Activated T-helper 2 cell treated with anti-CD3 and anti-CD28 coated beads, Interferon-gamma antibody, Interleukin-2, Interleukin-4, amounts not matched to agents 10 μg/mL and 5 μg/mL and 100 μg/mL, durations not matched to agents 14 hours and 24 hours and 36 hours (primary cell): Measurements from ENCODE around the gene HPS5. TPM values are rescaled to one million over a fixed set of nuclear protein-coding genes. Genes with fewer than 3 reads are reported as not detected.

Experiments used
- DNase-seq: peaks from one replicate; pipeline ENCODE4 v3.0.0; 2021; ENCODE audit warnings: low spot score
- H3K27ac Mint-ChIP-seq: one replicate; pipeline ENCODE4 v1.8.0; 2021; ENCODE audit warnings: mixed read lengths
- H3K27me3 Mint-ChIP-seq: one replicate; pipeline ENCODE4 v1.8.0; 2021; ENCODE audit warnings: low read depth, mixed read lengths
- H3K36me3 Mint-ChIP-seq: one replicate; pipeline ENCODE4 v1.8.0; 2021; ENCODE audit warnings: low read depth, mixed read lengths
- H3K4me1 Mint-ChIP-seq: one replicate; pipeline ENCODE4 v1.8.0; 2021; ENCODE audit warnings: low read depth, mixed read lengths
- H3K4me3 Mint-ChIP-seq: one replicate; pipeline ENCODE4 v1.8.0; 2021; ENCODE audit warnings: low read depth, mild to moderate bottlenecking, moderate library complexity, mixed read lengths
- H3K9me3 Mint-ChIP-seq: one replicate; pipeline ENCODE4 v1.8.0; 2021; ENCODE audit warnings: mixed read lengths
- intact Hi-C: fragments of 100-400 bp; cut with micrococcal nuclease; formaldehyde crosslinking; loops from one replicate; pipeline ENCODE4 v1.15.1; 2023
- total RNA-seq: library from RNA; stranded (reverse); gene quantifications from 2 replicates; pipeline ENCODE4 v1.2.3, GENCODE V29; 2022

HPS5 gene
- total RNA-seq, 1 donor from 2014 or later = 33.3 TPM

GRCh38 chr11:18239655-18240054 is 82.3 kb downstream of the HPS5 start:
- Mint-ChIP-seq H3K4me3 (no peak overlapping the region), H3K27me3 (peaks cover 61% of the 10 kb centered on the region), H3K36me3 (no peaks in the 10 kb centered on the region), H3K27ac (no peak overlapping the region), H3K9me3 (no peaks in the 10 kb centered on the region), H3K4me1 (peaks cover 10% of the 10 kb centered on the region)
- intact Hi-C loops = loop anchor here (5.0 to 10.0 kb wide), 3 partner anchors 158 to 495 kb away; partner anchors contain the start of gene TSG101
- no peak for DNase-seq

- peaks cover 63% of the 10 kb centered on the region for H3K27me3 Mint-ChIP-seq
- H3K4me1 Mint-ChIP-seq = peaks cover 1% of the 10 kb centered on the region
- intact Hi-C loops = no loop called here
- no peaks in the 10 kb centered on the region for H3K36me3 Mint-ChIP-seq
- no peak within 1 kb of the TSS for H3K4me3 Mint-ChIP-seq
- DNase-seq = no peak
- H3K27ac Mint-ChIP-seq = no peak within 1 kb of the TSS
- no peaks in the 10 kb centered on the region for H3K9me3 Mint-ChIP-seq
These were observed 85.1 kb downstream of the HPS5 start, which contains the start of gene SAA4 for GRCh38 chr11:18236664-18237356. Gene SAA4, minus strand, starts transcription at chr11:18236802. Its CDS starts 876 bp downstream, at chr11:18235926.

- no peaks in the 10 kb centered on the region for H3K9me3 Mint-ChIP-seq
- peaks cover 1% of the 10 kb centered on the region for H3K4me1 Mint-ChIP-seq
- no peak overlapping the region for H3K4me3 Mint-ChIP-seq
- intact Hi-C loops = no loop called here
- peaks cover 54% of the 10 kb centered on the region for H3K27me3 Mint-ChIP-seq
- no peak overlapping the region for H3K27ac Mint-ChIP-seq
- H3K36me3 Mint-ChIP-seq = no peaks in the 10 kb centered on the region
- no peak for DNase-seq
These were observed 86.3 kb downstream of the HPS5 start for GRCh38 chr11:18235394-18236334.

- DNase-seq = no peak
- Mint-ChIP-seq H3K36me3 (no peaks in the 10 kb centered on the region), H3K27ac (no peak overlapping the region), H3K27me3 (peaks cover 42% of the 10 kb centered on the region), H3K4me1 (peaks cover 1% of the 10 kb centered on the region), H3K4me3 (no peak overlapping the region), H3K9me3 (no peaks in the 10 kb centered on the region)
- intact Hi-C loops = no loop called here
These were observed 88.0 kb downstream of the HPS5 start for GRCh38 chr11:18233912-18234311.

- H3K9me3 Mint-ChIP-seq = no peaks in the 10 kb centered on the region
- peaks cover 1% of the 10 kb centered on the region for H3K4me1 Mint-ChIP-seq
- no peak overlapping the region for H3K4me3 Mint-ChIP-seq
- no peak for DNase-seq
- peaks cover 24% of the 10 kb centered on the region for H3K27me3 Mint-ChIP-seq
- H3K27ac Mint-ChIP-seq = no peak overlapping the region
- intact Hi-C loops = no loop called here
- no peaks in the 10 kb centered on the region for H3K36me3 Mint-ChIP-seq
These were observed 91.1 kb downstream of the HPS5 start for GRCh38 chr11:18230859-18231258.

GRCh38 chr11:18229501-18229900 is 92.4 kb downstream of the HPS5 start:
- no peak overlapping the region for H3K27ac Mint-ChIP-seq
- H3K4me3 Mint-ChIP-seq = no peak overlapping the region
- no peaks in the 10 kb centered on the region for H3K9me3 Mint-ChIP-seq
- H3K27me3 Mint-ChIP-seq = peaks cover 16% of the 10 kb centered on the region
- no peaks in the 10 kb centered on the region for H3K36me3 Mint-ChIP-seq
- intact Hi-C loops = no loop called here
- no peaks in the 10 kb centered on the region for H3K4me1 Mint-ChIP-seq
- DNase-seq = no peak

Other genes with a start within 250 kb of the HPS5 start
- 37.8 and 44.1 TPM in 2 replicates for gene SAAL1, start 216.1 kb downstream of the HPS5 start, total RNA-seq
- not detected in 2 replicates for gene MRGPRX3, start 189.6 kb downstream of the HPS5 start, total RNA-seq
- not detected in 2 replicates for gene MRGPRX4, start 149.3 kb downstream of the HPS5 start, total RNA-seq
- not detected in 2 replicates for gene SAA4, start 85.3 kb downstream of the HPS5 start, total RNA-seq
- not detected in 2 replicates for gene SAA2, start 73.5 kb downstream of the HPS5 start, total RNA-seq
- not detected in 2 replicates for gene SAA1, start 55.9 kb downstream of the HPS5 start, total RNA-seq
- gene GTF2H1, start 427 bp upstream of the HPS5 start, total RNA-seq = 51.4 and 54.3 TPM in 2 replicates
- gene LDHA, start 72.4 kb upstream of the HPS5 start, total RNA-seq = 1,864 and 1,905 TPM in 2 replicates
- not detected in 2 replicates for gene LDHC, start 90.2 kb upstream of the HPS5 start, total RNA-seq
- gene LDHAL6A, start 133.7 kb upstream of the HPS5 start, total RNA-seq = not detected in 2 replicates
- gene TSG101, start 204.8 kb upstream of the HPS5 start, total RNA-seq = 49.5 and 53.3 TPM in 2 replicates